Brain microvascular endothelial cell (primary cell): ENCODE measurements around the gene OLFML2A.

ENCODE experiments used
- DNase-seq: peaks from one replicate; pipeline ENCODE4 v3.0.0-alpha.2; 2020
- H3K27ac ChIP-seq: fragments of 250-450 bp; sonication (Bioruptor Pico); 2 replicates; pipeline ENCODE4 v1.5.1; 2020; ENCODE audit warnings: mild to moderate bottlenecking, moderate library complexity
- H3K27me3 ChIP-seq: fragments of 250-450 bp; sonication (Bioruptor Pico); replicated peaks from 2 replicates; pipeline ENCODE4 v1.5.1; 2020; ENCODE audit warnings: mild to moderate bottlenecking
- H3K36me3 ChIP-seq: fragments of 250-450 bp; sonication (Bioruptor Pico); replicated peaks from 2 replicates; pipeline ENCODE4 v1.5.1; 2020; ENCODE audit warnings: mild to moderate bottlenecking
- H3K4me3 ChIP-seq: 2 replicates; pipeline ENCODE4 v1.5.1; 2011; ENCODE audit warnings: low read depth, mild to moderate bottlenecking, control low read depth, low read length, moderate library complexity
- CTCF ChIP-seq: IDR thresholded peaks from 2 replicates; pipeline ENCODE4 v1.5.1; 2011; ENCODE audit warnings: low read depth, mild to moderate bottlenecking, moderate library complexity, low read length, control low read depth, inconsistent platforms; ENCODE audit errors: missing control alignments
- in situ Hi-C: cut with HindIII; loops from 2 replicates; pipeline ENCODE4 v1.10.0; 2017; ENCODE audit warnings: low sequenced_read_pairs, low pct_ligation_motif_present

The OLFML2A gene

DNA sequence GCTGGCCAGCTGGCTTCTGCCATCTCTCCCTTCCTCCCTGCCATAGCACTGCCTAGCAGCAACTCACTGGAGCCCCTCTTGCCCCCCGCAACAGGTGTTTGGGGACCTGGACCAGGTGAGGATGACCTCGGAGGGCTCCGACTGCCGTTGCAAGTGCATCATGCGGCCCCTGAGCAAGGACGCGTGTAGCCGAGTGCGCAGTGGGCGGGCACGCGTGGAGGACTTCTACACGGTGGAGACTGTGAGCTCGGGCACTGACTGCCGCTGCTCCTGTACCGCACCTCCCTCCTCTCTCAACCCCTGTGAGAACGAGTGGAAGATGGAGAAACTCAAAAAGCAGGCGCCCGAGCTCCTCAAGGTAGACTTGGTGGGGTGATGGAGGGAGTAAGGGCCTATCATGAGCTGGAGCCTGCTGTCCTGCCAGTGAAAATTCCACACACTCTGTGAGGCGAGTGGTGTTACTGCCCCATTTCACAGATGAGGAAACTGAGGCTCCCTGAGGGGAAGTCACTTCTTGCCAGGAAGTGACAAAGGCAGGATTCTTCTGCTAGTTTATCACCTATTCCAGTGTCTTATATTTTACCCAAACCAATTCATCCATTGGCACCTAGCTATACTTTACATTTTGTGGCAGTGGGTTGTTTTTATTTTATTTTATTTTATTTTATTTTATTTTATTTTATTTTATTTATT lies 10.1 kb downstream of the OLFML2A start:
- TF ChIP-seq CTCF, result no peak
- no peak for DNase-seq
- in situ Hi-C loops, result no loop called here
- no peaks in the 10 kb centered on the region for H3K27me3 ChIP-seq
- no peak overlapping the region for H3K4me3 ChIP-seq
- no peak overlapping the region for H3K27ac ChIP-seq
- H3K36me3 ChIP-seq, result no peaks in the 10 kb centered on the region

GRCh38 chr9:124788542-124789217 lies 11.7 kb downstream of the OLFML2A start:
- H3K36me3 ChIP-seq, result no peaks in the 10 kb centered on the region
- H3K27me3 ChIP-seq, result no peaks in the 10 kb centered on the region
- no peak for DNase-seq
- no peak for TF ChIP-seq CTCF
- H3K4me3 ChIP-seq, result no peak overlapping the region
- H3K27ac ChIP-seq, result no peak overlapping the region
- in situ Hi-C loops, result no loop called here

DNA sequence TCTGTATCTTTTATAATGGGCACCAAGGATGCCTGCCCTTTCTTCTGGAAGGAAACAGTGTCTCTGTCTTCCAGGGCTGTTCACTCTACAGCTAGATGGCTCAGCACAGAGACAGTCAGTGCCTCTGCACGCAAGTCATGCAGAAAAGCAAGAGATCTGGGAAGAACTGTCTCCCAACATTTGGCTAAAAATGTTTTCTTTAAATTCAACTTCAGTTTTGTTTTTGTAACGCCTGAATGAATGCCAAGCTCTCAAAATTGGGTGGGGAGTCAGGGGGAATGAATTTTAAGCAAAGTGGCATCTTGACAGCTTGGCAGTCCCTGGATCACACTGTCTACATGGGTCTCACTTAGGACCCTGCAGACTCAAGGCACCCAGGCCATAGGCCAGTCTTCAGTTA lies 12.6 kb downstream of the OLFML2A start:
- no peak overlapping the region for H3K4me3 ChIP-seq
- H3K27ac ChIP-seq, result no peak overlapping the region
- in situ Hi-C loops, result no loop called here
- no peaks in the 10 kb centered on the region for H3K27me3 ChIP-seq
- H3K36me3 ChIP-seq, result no peaks in the 10 kb centered on the region
- no peak for TF ChIP-seq CTCF
- no peak for DNase-seq

DNA sequence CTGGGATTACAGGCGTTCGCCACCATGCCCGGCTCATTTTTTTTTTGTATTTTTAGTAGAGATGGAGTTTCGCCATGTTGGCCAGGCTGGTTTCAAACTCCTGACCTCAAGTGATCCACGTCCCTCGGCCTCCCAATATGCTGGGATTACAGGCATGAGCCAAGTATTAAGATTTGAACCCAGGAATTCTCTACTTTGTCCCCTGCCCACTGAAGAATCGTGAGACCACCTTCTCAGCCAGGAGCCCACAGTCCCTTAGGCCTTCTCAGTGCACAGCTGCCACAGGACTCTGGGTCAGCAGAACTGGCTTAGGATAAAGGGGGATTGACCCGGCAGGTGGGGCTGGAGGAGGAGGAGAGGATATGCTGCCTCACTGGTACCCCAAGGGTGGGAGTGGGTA lies 13.4 kb downstream of the OLFML2A start:
- Histone ChIP-seq H3K4me3 (no peak overlapping the region), H3K27me3 (no peaks in the 10 kb centered on the region), H3K27ac (no peak overlapping the region), H3K36me3 (no peaks in the 10 kb centered on the region)
- in situ Hi-C loops, result no loop called here
- no peak for DNase-seq
- TF ChIP-seq CTCF, result no peak

DNA sequence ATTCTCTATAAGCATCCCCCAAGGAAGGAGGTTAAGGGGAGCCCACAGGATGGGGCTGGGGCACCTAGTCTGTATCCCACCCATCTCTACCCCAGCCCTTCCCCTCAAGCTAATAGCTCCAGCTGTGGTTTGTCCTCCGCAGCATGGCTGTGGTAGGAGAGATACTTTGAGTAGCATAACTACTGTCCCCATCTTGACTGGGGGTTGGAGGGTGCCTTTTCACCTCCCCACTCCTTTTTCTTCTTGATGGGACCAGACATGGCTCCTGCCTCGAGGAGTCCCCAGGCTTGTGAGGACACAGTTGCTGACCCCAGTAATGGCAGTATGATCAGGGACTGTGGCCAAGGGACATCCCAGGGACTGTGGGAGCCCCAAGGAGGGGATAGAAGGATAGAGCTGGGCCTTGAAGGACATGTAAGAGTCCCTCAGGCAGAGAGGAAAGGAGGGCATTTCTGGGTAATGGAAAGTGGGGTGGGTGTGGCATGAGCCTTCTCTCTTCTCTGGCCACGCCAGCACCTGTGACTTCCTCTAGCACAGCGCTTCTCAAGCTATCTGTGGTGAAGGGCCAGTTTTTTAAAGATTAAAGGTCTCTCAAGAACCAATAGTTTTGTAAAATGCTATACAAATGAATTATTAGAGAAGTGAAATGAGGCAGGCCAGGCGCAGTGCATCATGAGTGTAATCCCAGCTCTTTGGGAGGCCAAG lies 14.0 kb downstream of the OLFML2A start:
- H3K4me3 ChIP-seq, result no peak overlapping the region
- in situ Hi-C loops, result no loop called here
- H3K27me3 ChIP-seq, result no peaks in the 10 kb centered on the region
- H3K27ac ChIP-seq, result no peak overlapping the region
- TF ChIP-seq CTCF, result no peak
- DNase-seq, result no peak
- no peaks in the 10 kb centered on the region for H3K36me3 ChIP-seq
